NCI-H1436 treated with DMSO at 0.1 percent for 48 hours (cell line): ENCODE measurements around the gene ARFGAP2.

Experiments
- DNase-seq: peaks from one replicate; lab custom pipeline; 2025; lab: John Stamatoyannopoulos, UW

ARFGAP2 gene

DNA sequence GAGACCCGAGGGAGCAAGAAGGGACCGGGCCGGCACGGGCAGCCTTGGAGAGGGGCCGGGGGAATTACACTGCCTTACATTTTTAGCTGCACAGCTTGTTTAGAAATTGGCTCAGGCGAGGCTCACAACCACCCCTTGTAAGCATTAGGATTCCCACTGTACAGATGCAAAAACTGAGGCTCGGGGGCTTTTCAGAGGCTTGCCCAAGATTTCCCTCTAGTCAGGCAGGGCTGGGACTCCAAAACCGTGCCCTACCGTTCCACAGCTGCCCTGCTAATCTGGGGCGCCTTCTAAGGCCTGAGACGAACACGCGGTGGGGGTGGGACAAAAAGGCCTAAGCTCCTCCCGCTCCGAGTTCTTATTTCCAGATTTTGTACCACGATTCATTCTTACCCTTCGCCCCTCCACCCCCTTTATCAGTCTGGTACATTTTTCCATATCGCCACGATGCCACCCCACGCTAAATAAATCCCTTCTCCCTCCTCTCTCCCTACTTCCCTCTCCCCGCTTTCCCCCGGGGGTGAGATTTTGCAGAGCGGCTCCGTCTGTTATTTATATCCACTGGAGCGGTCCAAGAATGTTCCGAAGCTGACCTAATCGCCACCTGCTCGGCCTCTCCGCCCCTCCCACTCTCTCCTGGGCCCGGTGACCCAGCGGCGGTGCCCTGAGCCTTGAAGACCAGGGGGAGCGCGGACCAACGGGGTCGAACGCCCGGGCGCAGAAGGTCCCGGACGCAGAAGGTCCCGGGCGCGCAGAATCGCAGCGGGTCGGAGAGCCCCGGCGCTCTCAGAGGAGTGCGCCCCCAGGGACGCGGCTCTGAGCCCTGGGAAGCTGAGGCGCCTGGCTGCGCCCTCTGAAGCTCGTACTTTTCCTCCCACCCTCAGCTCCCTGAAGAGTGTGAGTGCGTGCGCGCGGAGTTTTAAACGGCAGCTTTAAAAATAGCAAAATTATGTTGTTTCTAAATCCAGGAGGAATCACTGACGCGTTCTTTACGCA lies 10.3 kb upstream of the ARFGAP2 start:
- DNase-seq = no peak

DNA sequence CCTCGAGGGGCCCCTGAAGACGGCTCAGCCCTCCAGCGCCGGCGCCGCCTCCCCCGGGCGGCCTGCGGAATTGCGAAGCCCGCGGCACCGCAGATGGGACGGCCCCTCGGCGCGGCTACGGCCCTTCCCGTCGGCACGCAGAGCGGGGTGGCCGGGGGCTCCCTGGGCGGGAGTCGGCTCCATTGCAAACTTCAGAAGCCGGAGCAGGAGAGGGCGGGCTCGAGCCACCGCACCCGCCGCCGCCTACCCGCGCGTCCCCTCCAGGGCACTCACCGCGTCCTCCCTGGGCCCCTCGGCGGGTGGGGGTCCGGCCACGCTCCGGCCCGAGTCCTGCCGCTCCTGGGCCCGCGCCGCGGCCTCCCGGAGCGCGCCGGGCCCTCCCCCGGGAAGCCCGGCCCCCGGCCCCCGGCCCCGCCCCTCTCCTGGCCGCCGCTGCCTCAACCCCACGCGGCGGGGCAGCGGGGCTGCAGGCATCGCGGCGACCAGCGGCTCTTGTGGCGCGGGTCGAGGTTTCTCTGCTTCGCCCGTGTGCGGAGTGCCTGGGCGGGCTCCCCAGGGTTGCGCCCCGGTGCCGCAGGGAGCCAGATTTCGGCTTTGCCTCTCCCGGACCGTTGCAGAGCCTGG lies 9.5 kb upstream of the ARFGAP2 start, which contains the start of gene PACSIN3:
Gene PACSIN3 (minus strand): TSS at position 359 of the 624 bp plus-strand sequence. CDS start 3,707 bp downstream, outside the sequence.
- no peak for DNase-seq

DNA sequence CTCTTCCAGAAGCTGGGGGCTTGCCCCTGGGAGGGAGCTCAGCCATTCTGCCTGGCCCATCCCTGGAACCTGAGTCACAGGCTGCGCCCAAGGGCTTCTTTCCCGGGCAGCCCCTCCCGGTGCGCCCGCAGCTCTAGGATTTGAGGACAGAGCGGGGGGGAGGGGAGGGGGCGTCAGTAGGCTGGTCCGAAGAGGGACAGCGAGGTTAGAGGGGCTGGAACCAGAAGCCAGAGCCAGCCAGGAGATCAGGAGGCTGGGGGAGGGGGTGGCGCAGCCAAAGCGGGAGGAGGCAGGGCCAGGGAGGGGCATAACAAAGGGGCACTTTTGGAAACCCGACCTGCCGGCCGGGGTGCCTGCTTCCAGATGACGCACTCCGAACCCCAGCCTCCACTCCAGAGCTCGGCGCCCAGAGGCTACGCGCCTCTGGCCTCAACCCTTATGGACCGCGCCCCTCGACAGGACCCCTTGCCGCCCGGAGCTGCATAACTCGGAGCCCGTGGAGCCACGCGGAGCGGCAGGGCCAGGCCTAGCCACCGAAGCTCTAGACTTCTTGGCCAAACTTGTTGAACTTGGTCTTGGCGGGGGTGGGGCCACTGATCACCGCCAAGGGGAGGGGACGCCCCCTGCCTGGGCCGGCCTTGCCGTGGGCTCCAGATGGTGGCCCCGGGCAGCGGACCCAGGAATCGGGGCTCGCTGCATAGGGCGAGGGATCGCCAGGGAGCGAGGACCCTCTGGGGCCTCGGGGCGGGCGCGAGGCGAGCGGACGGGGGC lies 8.8 kb upstream of the ARFGAP2 start:
- no peak for DNase-seq

DNA sequence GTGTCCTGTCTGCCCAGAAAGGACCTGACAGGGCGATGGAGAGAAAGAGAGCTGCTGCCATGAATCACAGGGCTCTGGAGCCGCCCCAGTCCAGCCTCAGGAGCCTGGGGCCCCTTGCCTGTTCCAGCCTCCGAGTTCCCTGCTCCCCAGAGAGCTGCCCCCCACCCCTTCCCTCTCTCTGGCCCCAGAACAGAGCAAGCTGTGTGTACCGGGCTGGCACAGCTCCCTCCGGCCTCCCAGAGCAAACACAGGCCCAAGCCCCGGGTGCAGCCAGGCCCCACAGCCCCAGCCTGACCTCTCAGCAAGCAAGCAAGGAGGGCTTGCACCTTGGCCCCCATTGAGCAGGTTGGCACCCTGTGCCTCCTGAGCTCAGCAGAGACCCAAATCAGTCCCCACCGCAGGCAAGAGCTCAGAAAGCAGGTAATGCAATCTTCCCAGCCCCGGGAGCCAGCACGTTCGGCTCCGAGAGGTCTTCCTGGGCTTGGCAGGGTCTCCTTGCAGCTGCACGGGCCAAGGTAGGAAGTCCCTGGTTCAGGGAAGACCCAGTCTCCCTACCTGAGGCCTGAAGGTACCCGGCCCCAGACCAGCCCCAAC lies 8.1 kb upstream of the ARFGAP2 start:
- no peak for DNase-seq

DNA sequence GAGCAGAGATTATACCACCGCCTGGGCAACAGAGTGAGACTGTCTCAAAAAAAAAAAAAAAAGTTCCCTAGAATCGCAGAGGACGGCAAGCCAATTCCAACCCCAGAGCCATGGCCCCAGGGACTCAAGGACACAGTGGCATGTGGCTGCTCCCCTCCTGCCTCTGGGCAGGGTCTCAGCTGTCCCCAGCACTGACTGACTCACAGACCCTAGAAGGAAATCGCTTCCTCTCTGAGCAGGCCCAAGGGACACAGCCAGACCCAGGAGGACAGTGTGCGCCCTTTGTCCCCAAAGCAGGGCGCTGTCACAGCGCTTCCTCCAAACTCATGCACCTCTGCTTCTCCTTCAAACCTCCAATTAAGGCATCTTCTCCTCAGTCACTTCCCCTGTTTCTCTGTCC lies 7.3 kb upstream of the ARFGAP2 start:
- DNase-seq = no peak

DNA sequence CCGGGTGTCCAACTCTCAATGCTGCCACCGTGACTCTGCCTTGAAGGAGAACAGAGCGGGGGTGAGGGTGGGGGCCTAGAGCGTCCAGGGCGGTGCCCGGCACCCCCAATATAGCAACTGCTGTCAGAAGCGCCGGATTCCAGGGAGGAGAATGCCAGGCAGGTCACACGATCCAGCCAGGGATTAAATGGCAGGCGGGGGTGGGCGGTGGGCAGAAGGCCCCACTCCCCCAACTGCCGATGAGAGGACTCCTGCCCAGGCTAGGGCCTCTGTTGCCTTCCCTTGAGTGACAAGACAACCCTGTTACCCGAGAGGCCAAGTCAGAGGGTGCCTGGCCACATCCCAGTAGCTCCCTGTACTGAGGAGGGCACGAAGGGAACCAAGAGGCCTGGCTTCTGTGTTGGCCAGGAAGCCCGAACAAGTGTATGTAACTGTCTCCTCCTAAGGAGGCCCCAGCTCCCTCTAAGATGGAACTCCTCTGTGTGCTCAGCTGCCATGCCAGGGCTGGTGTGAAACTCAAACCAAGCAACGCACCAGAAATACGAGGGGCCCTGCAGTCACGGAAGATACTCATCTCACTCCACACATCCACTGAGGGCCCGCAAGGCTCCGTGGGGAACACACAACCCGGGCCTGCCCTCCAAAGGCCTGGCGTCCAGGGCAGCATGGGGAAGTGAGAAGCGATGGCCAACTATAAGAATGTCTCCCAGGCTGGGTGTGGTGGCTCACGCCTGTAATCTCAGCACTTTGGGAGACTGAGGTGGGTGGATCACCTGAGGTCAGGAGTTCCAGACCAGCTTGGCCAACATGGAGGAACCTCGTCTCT lies 6.6 kb upstream of the ARFGAP2 start:
- DNase-seq = no peak

DNA sequence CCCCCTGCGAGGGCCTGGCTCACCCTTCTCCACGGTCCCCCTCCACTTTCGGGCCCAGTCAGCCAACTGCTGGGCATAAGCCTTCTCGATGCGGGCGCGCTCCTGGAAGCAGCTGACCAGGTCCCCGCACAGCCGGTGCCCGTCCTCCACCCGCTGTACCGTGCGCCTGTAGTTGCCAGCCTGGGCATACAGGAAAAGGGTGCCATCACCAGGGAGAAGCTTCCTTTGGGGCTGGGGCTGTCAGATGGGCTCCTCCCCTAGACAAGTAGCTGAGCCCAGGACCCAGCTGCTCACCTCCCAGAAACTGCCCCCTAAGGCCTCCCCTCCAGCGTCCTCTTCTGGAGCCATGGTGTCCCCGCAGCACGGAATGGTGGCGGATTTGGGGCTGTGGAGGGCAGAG lies 5.7 kb upstream of the ARFGAP2 start:
- no peak for DNase-seq

DNA sequence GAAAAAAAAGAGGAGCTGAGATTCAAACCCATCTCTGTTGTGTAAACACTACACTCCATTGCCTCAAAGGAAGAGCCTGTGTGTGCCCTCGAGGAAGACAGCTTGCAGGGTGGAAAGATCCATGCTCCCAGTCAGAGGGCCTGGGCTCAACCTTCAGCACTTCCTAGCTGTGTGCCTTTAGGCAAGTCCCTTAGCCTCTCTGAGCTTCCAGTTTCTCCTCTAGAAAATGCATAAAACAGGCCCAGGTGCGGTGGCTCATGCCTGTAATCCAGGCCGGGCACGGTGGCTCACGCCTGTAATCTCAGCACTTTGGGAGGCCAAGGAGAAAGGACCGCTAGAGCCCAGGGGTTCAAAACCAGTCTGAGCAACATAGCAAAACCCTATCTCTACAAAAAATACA lies 4.6 kb upstream of the ARFGAP2 start:
- DNase-seq = no peak

DNA sequence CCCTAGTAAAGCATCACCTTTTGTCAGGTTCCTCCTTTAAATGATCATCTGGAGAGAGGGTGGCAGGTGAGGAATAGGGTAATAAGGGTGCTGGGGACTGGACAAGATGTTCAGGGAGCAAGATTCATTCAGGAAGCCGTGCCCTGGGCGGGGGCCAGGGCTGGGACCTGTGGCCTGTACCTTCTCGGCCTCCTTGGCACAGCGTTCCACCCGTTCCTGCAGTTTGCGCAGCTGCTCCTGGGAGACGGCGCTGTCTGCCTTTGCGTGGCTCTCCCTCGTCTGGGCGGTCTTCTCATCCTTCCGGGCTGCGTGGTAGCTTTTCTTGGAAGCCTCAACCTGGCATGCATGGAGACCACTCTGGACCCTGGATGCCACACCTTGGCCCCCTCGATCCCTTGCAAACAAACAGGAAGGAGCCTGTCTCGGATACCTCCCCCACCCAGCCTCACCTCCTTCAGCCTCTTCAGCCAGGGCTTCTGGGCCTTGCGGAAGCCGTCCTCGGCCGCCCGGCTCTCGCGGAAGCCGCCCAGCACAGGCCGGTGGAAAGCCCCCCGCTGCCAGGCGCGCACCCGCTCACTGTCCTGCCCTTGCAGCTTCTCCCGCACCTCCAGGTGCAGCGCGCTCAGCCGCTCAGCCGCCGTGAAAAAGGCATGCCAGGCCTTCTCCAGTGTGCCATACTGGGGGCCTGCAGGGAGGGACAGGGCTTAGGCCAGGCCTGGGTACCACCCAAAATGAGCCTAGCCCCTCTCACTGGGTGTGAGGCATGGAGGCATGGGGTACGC lies 3.5 kb upstream of the ARFGAP2 start:
- DNase-seq = no peak

DNA sequence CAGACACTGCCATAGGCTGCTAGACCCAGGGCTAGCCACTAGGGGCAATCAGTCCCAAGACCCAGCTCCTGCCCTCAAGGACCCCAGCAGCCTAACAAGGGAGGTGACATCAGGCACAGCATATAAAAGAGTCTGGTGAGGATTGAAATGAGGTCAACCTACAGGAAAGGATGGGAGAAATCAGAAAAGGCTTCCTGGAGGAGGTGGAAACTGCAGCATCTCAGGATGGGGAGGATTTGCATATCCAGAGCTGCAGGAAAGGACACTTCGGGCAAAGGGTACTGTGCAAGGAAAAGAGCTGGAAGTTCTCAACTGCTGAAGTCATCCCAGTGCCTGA lies 2.9 kb upstream of the ARFGAP2 start:
- DNase-seq = no peak

DNA sequence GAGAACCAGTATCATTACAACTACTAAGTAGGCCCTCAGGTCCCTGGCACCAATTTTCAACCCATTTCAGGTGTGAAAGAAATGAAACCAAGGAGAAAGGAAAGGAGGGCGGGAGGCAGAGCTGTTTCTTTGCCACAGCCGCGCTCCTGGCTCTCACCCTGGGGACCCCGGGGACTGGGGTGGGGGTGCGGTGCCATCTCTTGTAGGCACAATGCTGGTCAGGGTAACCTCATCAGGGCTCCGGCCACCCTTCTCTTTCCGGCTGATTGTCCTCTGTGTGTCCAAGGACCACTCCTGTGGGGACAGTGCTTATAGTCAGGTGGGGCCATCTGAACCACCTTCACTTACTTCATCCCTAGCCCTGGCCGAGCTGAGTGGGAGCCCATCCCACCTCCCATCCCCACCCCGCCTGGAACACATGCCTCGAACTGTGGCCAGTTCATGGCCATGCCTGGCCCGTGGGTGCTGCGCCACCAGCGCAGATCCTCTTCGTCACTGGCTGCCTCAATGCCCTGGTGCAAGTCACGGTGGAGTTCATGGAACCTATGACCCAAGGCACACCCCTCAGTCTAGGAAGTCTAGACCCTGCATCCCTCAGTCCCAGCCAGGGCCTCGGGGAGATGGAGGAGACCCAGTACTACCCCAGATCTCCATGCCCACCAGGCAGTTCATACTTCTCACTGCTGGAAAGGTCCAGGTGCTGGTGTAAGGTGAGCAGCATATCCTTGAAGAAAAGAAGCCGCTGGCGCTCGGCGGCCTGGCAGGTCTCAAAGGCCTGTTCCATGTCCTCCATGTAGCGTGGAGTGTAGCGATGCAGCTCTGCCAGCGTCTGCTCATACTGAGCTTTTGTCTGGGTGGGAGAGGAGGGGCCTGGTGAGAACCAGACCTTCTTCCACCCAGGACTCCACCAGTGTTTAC lies 2.3 kb upstream of the ARFGAP2 start:
- DNase-seq = no peak

DNA sequence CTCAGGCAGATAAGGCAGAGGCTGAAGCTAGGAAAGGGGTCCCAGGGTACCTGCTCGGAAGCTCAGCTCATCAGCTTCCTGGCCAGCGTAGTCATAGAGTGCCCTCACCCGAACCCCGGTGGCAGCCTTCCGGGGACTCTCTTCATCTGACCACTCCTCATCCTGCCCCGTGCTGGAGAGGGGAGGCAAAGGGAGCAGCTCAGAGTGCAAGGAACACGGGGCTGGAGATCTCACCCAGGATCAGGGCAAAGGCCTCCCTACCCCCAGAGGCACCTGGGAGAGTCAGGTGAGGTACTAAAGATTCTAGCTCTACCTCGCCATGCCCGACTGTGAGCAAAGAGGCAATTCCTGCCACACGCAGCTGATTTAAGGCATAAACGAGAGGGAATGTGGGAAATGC lies 1.6 kb upstream of the ARFGAP2 start:
- no peak for DNase-seq

DNA sequence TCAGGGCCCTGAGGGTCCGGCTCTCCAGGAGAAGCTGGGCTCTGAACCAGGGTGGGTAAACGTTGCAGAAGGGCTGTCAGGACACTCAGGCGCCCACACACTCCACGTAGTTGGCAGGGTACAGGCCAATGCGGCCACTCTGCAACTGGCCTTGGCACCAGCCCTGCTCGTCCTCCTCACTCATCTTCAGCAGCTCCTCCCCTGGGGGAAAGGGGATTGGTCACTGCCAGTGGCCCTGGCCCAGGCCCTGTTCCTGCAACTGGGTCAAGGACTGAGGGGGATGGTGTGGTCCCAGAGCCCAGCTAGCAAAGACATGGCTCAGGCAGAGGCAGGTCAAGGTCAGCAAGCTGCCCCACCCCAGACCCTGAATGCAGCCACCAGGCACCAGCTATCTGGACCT lies 1.2 kb upstream of the ARFGAP2 start:
- no peak for DNase-seq

DNA sequence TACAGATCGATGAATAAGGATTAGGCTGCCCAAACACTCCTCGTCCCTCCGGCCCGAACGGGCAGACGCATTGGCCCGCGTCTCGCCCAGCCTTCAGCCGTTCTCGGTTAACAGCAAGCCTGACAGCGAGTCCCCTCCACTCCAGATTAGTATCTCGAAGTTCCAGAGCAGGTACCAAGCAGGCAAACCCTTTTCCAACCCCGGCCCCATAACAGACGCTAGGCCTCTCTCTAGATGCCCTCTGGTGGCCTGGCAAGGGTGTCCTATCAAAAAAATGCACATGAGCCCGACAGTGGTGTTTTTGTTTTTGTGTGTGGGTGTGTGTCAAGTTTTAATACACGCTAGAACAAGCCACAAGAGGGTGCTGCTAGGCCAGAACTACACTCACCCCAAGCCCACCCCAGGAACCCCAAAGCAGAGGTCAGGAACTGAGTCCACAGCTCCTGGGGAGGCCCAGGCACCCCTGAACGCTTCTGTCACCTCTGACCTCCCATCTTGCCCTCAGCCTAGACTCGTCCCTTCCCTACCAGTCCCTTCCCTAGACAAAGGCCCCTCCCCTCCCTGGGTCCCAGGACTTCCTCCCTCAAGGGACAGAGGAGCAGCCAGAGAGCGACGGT lies 658 bp upstream of the ARFGAP2 start:
- DNase-seq = no peak

DNA sequence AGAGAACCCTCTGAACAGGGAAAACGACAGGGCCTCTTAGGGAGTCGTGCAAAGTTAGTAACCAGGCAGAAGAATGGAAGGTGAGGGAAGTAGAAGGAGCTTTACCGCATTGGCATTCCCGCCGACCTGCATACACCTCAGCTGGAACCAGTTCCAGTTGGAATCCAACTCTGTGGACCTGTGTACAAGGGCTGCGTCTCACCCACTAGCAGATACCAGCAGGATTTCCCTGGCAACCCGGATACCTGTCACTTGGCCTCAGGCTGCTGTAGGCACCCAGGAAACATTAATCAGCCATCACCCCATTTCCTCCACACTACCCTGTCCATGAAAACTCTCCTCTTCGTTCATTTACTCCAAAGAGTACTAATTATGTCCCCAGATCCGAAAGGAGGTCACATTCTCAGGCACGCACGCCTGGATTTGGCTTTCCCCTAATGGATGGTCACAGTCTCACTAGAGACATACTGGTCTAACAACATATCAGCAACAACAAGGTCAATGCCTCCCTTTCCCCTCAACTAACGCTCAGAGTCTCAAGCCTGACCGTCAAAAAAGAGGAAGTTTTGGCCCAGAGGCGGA lies 842 bp downstream of the ARFGAP2 start:
- no peak for DNase-seq

DNA sequence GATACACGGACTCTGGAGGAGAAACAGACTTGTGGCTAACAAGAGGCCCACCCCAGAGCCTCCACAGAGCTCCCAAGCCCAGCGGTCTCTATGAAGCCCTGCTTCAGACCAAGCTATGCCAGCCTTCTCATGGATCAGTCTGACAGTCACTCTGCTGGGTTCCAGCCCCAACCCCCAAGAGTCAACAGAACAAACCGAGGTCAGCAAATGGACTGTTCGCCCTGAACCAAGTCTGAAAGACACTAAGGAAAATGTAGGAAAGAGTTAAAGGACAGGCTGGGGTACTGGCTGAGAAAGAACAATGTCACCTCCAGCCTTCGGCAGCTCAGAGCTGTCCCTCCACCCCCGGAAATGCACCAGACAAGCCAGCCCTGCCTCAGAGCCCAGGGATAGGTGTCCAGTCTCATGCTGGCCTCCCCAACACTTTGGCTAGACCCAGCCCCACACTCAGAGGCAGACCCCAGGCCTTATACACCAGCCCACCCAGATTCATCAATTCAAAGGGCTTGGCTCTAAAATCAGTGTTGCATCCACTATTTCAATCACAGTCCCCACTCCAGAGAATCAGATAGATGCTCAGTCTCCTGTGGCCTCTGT lies 3.8 kb downstream of the ARFGAP2 start:
- DNase-seq = no peak

DNA sequence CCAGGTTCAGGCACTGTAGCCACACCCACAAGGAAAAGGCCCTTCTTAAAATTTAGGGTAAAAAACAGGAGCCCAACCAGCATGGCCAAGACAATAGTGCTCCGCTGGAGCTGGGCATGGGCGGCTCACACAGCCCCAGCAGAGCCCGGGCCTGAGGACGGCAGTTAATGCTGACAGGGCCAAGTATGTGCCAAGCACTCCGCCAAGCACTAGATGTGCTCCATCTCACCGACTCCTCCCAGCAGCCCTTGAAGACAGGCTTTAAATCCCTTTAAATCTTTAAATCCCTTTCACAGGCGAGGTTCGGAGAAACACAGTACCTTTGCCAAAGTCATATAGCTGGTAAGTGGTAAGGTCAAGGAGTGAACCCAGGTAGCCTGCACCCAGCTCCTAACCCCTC lies 4.8 kb downstream of the ARFGAP2 start:
- no peak for DNase-seq
